Cardiac muscle cell (in vitro differentiated cells and primary cell): Measurements from ENCODE around the gene CILP. TPM values are rescaled to one million over a fixed set of nuclear protein-coding genes. Genes with fewer than 3 reads are reported as not detected.

Experiments
- DNase-seq, 2 donors: peaks; one replicate each; pipeline versions ENCODE4 v3.0.0 to v3.0.0-alpha.2; 2010 to 2017; ENCODE audit warnings: low read depth in 1 of 2, low spot score in 1 of 2
- H3K27ac ChIP-seq: fragments of 200-600 bp; sonication (generic); 2 replicates; pipeline ENCODE4 v1.5.1; 2016
- H3K27me3 ChIP-seq: fragments of 200-600 bp; sonication (generic); 2 replicates; pipeline ENCODE4 v1.6.0; 2016; ENCODE audit warnings: control low read depth
- H3K36me3 ChIP-seq: fragments of 200-600 bp; sonication (generic); 2 replicates; pipeline ENCODE4 v1.5.1; 2016; ENCODE audit warnings: control low read depth
- H3K4me1 ChIP-seq: fragments of 200-600 bp; sonication (generic); 2 replicates; pipeline ENCODE4 v1.8.1; 2017; ENCODE audit warnings: low read depth, mild to moderate bottlenecking, mixed run types
- H3K4me3 ChIP-seq: fragments of 200-600 bp; sonication (generic); 2 replicates; pipeline ENCODE4 v1.5.1; 2016; ENCODE audit warnings: mild to moderate bottlenecking
- H3K9me3 ChIP-seq: fragments of 200-600 bp; sonication (generic); 2 replicates; pipeline ENCODE4 v1.5.1; 2017; ENCODE audit warnings: low read depth, mild to moderate bottlenecking, control low read depth
- CTCF ChIP-seq: IDR thresholded peaks from 2 replicates; pipeline ENCODE4 v1.5.1; 2012; ENCODE audit warnings: low read depth, mild to moderate bottlenecking, low read length
- polyA plus RNA-seq: library from polyadenylated mRNA; unstranded; fragments of >200 nt; fragmentation: Nextera tagmentation; extraction: Ambion mirVana; gene quantifications from 2 replicates; pipeline ENCODE4 v1.2.1, GENCODE V29; 2016
- total RNA-seq: library from RNA; depleted of rRNA; stranded (reverse); fragments of >200 nt; gene quantifications from 2 replicates; pipeline ENCODE4 v1.2.3, GENCODE V29; 2016

CILP gene
- total and polyA plus RNA-seq, 2 experiments from 2014 or later = 0.50 to 1.0 TPM

GRCh38 chr15:65207280-65207840, 3.9 kb downstream of the CILP start:
- no peaks in the 10 kb centered on the region for H3K36me3 ChIP-seq
- H3K9me3 ChIP-seq = no peaks in the 10 kb centered on the region
- H3K27ac ChIP-seq = no peak overlapping the region
- no peak overlapping the region for H3K4me3 ChIP-seq
- no peak for DNase-seq
- TF ChIP-seq CTCF = no peak
- peaks cover 20% of the 10 kb centered on the region for H3K4me1 ChIP-seq
- no peaks in the 10 kb centered on the region for H3K27me3 ChIP-seq

GRCh38 chr15:65206750-65207149, 4.5 kb downstream of the CILP start:
- H3K36me3 ChIP-seq = no peaks in the 10 kb centered on the region
- H3K27ac ChIP-seq = no peak overlapping the region
- H3K4me1 ChIP-seq = peaks cover 14% of the 10 kb centered on the region
- DNase-seq = no peak
- no peak overlapping the region for H3K4me3 ChIP-seq
- H3K9me3 ChIP-seq = no peaks in the 10 kb centered on the region
- no peaks in the 10 kb centered on the region for H3K27me3 ChIP-seq
- no peak for TF ChIP-seq CTCF

- Histone ChIP-seq H3K4me3 (no peak overlapping the region), H3K27ac (no peak overlapping the region), H3K36me3 (no peaks in the 10 kb centered on the region), H3K4me1 (peaks cover 8% of the 10 kb centered on the region), H3K27me3 (no peaks in the 10 kb centered on the region), H3K9me3 (no peaks in the 10 kb centered on the region)
- DNase-seq = no peak
- TF ChIP-seq CTCF = no peak
These were observed 6.2 kb downstream of the CILP start for GRCh38 chr15:65204931-65205660.

GRCh38 chr15:65204236-65204930, 6.9 kb downstream of the CILP start:
- H3K4me1 ChIP-seq = peaks cover 2% of the 10 kb centered on the region
- H3K9me3 ChIP-seq = no peaks in the 10 kb centered on the region
- H3K36me3 ChIP-seq = no peaks in the 10 kb centered on the region
- H3K4me3 ChIP-seq = no peak overlapping the region
- no peak for TF ChIP-seq CTCF
- DNase-seq = no peak
- H3K27me3 ChIP-seq = no peaks in the 10 kb centered on the region
- no peak overlapping the region for H3K27ac ChIP-seq

GRCh38 chr15:65201918-65202317, 9.4 kb downstream of the CILP start:
- H3K4me3 ChIP-seq = no peak overlapping the region
- H3K36me3 ChIP-seq = no peaks in the 10 kb centered on the region
- H3K4me1 ChIP-seq = no peaks in the 10 kb centered on the region
- no peak for DNase-seq
- H3K9me3 ChIP-seq = no peaks in the 10 kb centered on the region
- no peak overlapping the region for H3K27ac ChIP-seq
- no peaks in the 10 kb centered on the region for H3K27me3 ChIP-seq
- no peak for TF ChIP-seq CTCF
